Measurements from ENCODE around the gene ANXA4. TPM values are rescaled to one million over a fixed set of nuclear protein-coding genes. Genes with fewer than 3 reads are reported as not detected.

The ANXA4 gene
- total RNA-seq, 1 experiment from 2014 or later = 183 TPM

GRCh38 chr2:69807821-69808540 lies 66.0 kb downstream of the ANXA4 start:
- no TSS peak for BruUV-seq (replicated peaks)
- Histone ChIP-seq H3K9me3 (ENCODE audit: control insufficient read depth, insufficient read depth, low read depth, low read length) (no peaks in the 10 kb centered on the region), H3K4me3 (ENCODE audit: low read depth in 2 of 2, low read length in 2 of 2) (no peak overlapping the region), H3K36me3 (ENCODE audit: control insufficient read depth, insufficient read depth, low read length) (peaks cover 17% of the 10 kb centered on the region), H3K27ac (ENCODE audit: low read length) (no peak overlapping the region), H3K27me3 (ENCODE audit: control insufficient read depth, insufficient read depth, low read length) (no peaks in the 10 kb centered on the region), H3K4me1 (ENCODE audit: control insufficient read depth, insufficient read depth, low read length) (no peaks in the 10 kb centered on the region)
- no peak for DNase-seq (ENCODE audit: low read depth, low spot score)
- CTCF ChIA-PET = no interaction called here
- ATAC-seq = no peak
- TF ChIP-seq, protein P1, sequence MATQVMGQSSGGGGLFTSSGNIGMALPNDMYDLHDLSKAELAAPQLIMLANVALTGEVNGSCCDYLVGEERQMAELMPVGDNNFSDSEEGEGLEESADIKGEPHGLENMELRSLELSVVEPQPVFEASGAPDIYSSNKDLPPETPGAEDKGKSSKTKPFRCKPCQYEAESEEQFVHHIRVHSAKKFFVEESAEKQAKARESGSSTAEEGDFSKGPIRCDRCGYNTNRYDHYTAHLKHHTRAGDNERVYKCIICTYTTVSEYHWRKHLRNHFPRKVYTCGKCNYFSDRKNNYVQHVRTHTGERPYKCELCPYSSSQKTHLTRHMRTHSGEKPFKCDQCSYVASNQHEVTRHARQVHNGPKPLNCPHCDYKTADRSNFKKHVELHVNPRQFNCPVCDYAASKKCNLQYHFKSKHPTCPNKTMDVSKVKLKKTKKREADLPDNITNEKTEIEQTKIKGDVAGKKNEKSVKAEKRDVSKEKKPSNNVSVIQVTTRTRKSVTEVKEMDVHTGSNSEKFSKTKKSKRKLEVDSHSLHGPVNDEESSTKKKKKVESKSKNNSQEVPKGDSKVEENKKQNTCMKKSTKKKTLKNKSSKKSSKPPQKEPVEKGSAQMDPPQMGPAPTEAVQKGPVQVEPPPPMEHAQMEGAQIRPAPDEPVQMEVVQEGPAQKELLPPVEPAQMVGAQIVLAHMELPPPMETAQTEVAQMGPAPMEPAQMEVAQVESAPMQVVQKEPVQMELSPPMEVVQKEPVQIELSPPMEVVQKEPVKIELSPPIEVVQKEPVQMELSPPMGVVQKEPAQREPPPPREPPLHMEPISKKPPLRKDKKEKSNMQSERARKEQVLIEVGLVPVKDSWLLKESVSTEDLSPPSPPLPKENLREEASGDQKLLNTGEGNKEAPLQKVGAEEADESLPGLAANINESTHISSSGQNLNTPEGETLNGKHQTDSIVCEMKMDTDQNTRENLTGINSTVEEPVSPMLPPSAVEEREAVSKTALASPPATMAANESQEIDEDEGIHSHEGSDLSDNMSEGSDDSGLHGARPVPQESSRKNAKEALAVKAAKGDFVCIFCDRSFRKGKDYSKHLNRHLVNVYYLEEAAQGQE (IDR thresholded peaks at IDR 0.05; ENCODE audit: insufficient read depth in 1 of 2, low read depth in 2 of 2, low read length in 1 of 2) = no peak
- TF ChIP-seq CTCF (IDR thresholded peaks at IDR 0.05) (no peak), SIN3A (IDR thresholded peaks at IDR 0.05; ENCODE audit: borderline replicate concordance, insufficient read depth, low read depth, low read length) (no peak), TCF7L2 (IDR thresholded peaks at IDR 0.05; ENCODE audit: low read depth, low read length) (no peak), POLR2AphosphoS5 (IDR thresholded peaks at IDR 0.05; ENCODE audit: low read depth, low read length) (no peak)
- POLR2A ChIA-PET = no interaction called here
- intact Hi-C loops (cut with micrococcal nuclease; ENCODE audit: unreplicated experiment) (no loop called here), in situ Hi-C loops (cut with HindIII; ENCODE audit: low pct_unique_long_range_greater_than_20kb, low sequenced_read_pairs) (no loop called here)

DNA sequence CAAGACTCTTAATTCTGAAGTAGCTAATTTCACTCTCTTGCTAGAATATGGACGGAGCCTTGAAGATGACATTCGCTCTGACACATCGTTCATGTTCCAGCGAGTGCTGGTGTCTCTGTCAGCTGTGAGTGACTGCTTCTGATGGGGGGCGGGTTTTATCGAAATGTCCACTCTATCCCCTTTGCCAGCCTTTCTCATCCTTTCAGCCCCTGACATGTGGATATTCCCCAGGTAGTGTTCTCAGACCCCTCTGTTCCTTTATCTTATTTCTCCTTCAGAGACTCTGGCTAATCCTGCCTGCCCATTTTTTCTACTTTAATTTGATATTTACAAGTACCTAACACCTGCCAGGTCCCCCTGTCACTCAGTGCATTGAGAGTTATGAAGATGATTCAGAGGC lies 68.6 kb downstream of the ANXA4 start:
- Histone ChIP-seq H3K27me3 (ENCODE audit: control insufficient read depth, insufficient read depth, low read length) (no peaks in the 10 kb centered on the region), H3K4me3 (ENCODE audit: low read depth in 2 of 2, low read length in 2 of 2) (no peak overlapping the region), H3K9me3 (ENCODE audit: control insufficient read depth, insufficient read depth, low read depth, low read length) (no peaks in the 10 kb centered on the region), H3K27ac (ENCODE audit: low read length) (no peak overlapping the region), H3K36me3 (ENCODE audit: control insufficient read depth, insufficient read depth, low read length) (peaks cover 17% of the 10 kb centered on the region), H3K4me1 (ENCODE audit: control insufficient read depth, insufficient read depth, low read length) (no peaks in the 10 kb centered on the region)
- TF ChIP-seq, protein P1 (IDR thresholded peaks at IDR 0.05; ENCODE audit: insufficient read depth in 1 of 2, low read depth in 2 of 2, low read length in 1 of 2) = no peak
- no peak for TF ChIP-seq CTCF (IDR thresholded peaks at IDR 0.05)
- DNase-seq (ENCODE audit: low read depth, low spot score) (no peak), ATAC-seq (no peak)
- ChIA-PET CTCF (no interaction called here), POLR2A (no interaction called here)
- intact Hi-C loops (cut with micrococcal nuclease; ENCODE audit: unreplicated experiment) (loop anchor here (10.0 kb wide), 1 partner anchor 246 kb away; no protein-coding TSS in a partner anchor), in situ Hi-C loops (cut with HindIII; ENCODE audit: low pct_unique_long_range_greater_than_20kb, low sequenced_read_pairs) (no loop called here)
- no TSS peak for BruUV-seq (replicated peaks)

Data from Panc1 (cell line).